Esophagus (tissue), 2 donors: ENCODE results near the gene PLIN4. TPM values are rescaled to one million over a fixed set of nuclear protein-coding genes. Genes with fewer than 3 reads are reported as not detected.
"Not testable (repeated sequence)": the region's sequence is repeated elsewhere in the genome, so short reads cannot be mapped to it uniquely, and the experiment has no call there.

ENCODE experiments used
- H3K27ac ChIP-seq, 2 donors: one replicate each; pipeline ENCODE4 v1.5.1; 2013; ENCODE audit warnings: low read depth in 2 of 2, mild to moderate bottlenecking in 2 of 2, inconsistent platforms in 1 of 2, low read length in 1 of 2, moderate library complexity in 1 of 2
- H3K27me3 ChIP-seq, 2 donors: one replicate each; pipeline ENCODE4 v1.6.1; 2013; ENCODE audit warnings: low read length in 2 of 2, control low read depth in 1 of 2, mild to moderate bottlenecking in 1 of 2; ENCODE audit not compliant: insufficient read depth in 2 of 2, control insufficient read depth in 1 of 2
- H3K36me3 ChIP-seq, 2 donors: one replicate each; pipeline ENCODE4 v1.6.1; 2013; ENCODE audit warnings: low read length in 1 of 2; ENCODE audit not compliant: control insufficient read depth in 2 of 2, insufficient read depth in 2 of 2
- H3K4me1 ChIP-seq, 2 donors: one replicate each; pipeline ENCODE4 v1.6.1; 2013; ENCODE audit warnings: low read length in 1 of 2; ENCODE audit not compliant: control insufficient read depth in 2 of 2, insufficient read depth in 2 of 2
- H3K4me3 ChIP-seq, 2 donors: one replicate each; pipeline ENCODE4 v1.5.1; 2013; ENCODE audit warnings: low read length in 2 of 2, mild to moderate bottlenecking in 2 of 2, low read depth in 1 of 2, moderate library complexity in 1 of 2
- H3K9me3 ChIP-seq, 2 donors: one replicate each; pipeline ENCODE4 v1.6.1; 2013; ENCODE audit warnings: mild to moderate bottlenecking in 2 of 2, low read depth in 1 of 2, low read length in 1 of 2, moderate library complexity in 1 of 2; ENCODE audit not compliant: control insufficient read depth in 2 of 2, insufficient read depth in 1 of 2
- WGBS, 2 donors: extraction: QIAGEN DNeasy Blood & Tissue Kit; methylation state at CpG; one replicate each; pipeline ENCODE4 v1.1.7; 2013; 5-methylcytosine and 5-hydroxymethylcytosine counted together
- polyA plus RNA-seq, 2 donors: library from polyadenylated mRNA; stranded (reverse); fragments of 200-250 nt; gene quantifications; one replicate each; pipeline ENCODE4 v1.2.3, GENCODE V29; 2013
- donor health status: healthy with polysubstance abuse.
- donor health status: Bipolar disorder and iron deficiency.

PLIN4 gene, protein sequence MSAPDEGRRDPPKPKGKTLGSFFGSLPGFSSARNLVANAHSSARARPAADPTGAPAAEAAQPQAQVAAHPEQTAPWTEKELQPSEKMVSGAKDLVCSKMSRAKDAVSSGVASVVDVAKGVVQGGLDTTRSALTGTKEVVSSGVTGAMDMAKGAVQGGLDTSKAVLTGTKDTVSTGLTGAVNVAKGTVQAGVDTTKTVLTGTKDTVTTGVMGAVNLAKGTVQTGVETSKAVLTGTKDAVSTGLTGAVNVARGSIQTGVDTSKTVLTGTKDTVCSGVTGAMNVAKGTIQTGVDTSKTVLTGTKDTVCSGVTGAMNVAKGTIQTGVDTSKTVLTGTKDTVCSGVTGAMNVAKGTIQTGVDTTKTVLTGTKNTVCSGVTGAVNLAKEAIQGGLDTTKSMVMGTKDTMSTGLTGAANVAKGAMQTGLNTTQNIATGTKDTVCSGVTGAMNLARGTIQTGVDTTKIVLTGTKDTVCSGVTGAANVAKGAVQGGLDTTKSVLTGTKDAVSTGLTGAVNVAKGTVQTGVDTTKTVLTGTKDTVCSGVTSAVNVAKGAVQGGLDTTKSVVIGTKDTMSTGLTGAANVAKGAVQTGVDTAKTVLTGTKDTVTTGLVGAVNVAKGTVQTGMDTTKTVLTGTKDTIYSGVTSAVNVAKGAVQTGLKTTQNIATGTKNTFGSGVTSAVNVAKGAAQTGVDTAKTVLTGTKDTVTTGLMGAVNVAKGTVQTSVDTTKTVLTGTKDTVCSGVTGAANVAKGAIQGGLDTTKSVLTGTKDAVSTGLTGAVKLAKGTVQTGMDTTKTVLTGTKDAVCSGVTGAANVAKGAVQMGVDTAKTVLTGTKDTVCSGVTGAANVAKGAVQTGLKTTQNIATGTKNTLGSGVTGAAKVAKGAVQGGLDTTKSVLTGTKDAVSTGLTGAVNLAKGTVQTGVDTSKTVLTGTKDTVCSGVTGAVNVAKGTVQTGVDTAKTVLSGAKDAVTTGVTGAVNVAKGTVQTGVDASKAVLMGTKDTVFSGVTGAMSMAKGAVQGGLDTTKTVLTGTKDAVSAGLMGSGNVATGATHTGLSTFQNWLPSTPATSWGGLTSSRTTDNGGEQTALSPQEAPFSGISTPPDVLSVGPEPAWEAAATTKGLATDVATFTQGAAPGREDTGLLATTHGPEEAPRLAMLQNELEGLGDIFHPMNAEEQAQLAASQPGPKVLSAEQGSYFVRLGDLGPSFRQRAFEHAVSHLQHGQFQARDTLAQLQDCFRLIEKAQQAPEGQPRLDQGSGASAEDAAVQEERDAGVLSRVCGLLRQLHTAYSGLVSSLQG (N-terminal part only)
- 1 to 10 TPM; 2.8 to 4.1 TPM for polyA plus RNA-seq

DNA sequence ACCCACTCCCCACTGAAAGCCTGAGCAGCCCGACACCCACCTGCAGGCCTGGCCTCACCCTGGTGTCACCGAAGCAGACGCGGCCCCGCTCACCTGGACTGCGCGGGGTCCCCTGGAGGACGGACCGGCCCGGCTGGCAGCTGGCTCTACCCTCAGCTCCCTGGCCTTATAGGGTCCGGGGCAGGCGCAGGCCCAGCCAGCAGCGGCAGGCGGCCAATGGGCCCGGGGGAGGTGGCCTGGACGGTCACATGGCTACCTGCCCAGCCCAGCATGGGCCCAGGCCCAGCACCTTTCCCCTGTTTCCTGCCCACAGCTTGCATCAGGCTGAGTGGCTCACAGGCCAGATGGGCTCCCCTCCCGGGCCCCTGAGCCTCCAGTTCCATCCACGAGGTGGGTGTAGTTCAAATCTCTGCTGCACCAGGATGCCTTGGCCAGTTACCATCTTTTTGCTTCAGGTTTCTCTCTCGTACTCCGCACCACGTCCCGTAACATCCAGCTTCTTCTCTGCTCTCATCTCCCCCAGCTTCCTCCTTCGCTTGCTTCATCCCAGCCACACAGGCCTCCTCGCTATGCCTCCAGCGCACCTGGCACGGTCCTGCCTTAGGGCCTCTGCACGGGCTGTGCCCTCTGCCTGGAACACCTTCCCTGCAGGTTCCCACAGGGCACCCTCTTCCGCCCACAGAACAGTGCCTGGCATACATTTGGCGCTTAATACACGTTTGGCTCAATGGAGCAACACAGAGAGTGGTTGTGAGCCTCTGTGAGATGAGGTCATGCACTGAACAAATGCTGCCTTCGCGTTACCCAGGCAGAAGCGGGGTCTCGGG lies at the start of gene PLIN4:
PLIN4 (minus strand) TSS at position 142 of the 827 bp plus-strand sequence. CDS start 214 bp downstream, outside the sequence.
- Histone ChIP-seq H3K4me3 (peak within 1 kb of the TSS; percentile 8 to 24), H3K36me3 (no peaks in the 10 kb centered on the region), H3K9me3 (no peaks in the 10 kb centered on the region), H3K27me3 (no peaks in the 10 kb centered on the region), H3K4me1 (peaks cover 8 to 12% of the 10 kb centered on the region in 2 donors), H3K27ac (peak within 1 kb of the TSS; percentile 45 to 90)
- WGBS, 2 donors: 44 to 56% methylated on average over 34 of the region's 34 CpGs

DNA sequence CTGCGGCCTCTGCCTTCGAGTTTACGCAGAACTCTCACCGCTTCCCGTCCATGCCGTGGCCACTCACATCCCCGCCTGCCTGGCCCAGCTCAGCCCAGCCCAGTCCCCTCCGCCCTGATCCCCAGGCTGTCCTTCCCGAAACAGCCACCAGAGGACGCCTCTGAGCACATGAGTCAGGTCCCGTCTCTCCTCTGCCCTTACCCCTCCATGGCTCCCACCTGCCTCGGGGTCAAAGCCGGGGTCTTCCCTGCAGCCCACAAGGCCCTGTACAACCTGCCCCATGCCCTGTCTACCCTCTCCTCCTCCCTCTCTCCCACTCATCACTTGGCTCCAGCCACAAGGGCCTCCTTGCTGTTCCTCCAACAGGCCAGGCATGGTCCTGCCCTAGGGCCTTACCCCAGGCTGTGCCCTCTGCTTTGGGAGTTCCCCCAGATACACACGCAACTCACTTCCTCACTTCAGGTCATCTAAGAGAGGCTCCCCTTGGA lies 49.3 kb upstream of the PLIN4 start:
- Histone ChIP-seq H3K36me3 (no peaks in the 10 kb centered on the region), H3K4me3 (no peak overlapping the region), H3K27me3 (no peaks in the 10 kb centered on the region), H3K4me1 (peaks cover 0 to 3% of the 10 kb centered on the region in 2 donors), H3K9me3 (no peaks in the 10 kb centered on the region), H3K27ac (no peak overlapping the region)
- 45 to 58% methylated on average over 14 of the region's 14 CpGs for WGBS, 2 donors

DNA sequence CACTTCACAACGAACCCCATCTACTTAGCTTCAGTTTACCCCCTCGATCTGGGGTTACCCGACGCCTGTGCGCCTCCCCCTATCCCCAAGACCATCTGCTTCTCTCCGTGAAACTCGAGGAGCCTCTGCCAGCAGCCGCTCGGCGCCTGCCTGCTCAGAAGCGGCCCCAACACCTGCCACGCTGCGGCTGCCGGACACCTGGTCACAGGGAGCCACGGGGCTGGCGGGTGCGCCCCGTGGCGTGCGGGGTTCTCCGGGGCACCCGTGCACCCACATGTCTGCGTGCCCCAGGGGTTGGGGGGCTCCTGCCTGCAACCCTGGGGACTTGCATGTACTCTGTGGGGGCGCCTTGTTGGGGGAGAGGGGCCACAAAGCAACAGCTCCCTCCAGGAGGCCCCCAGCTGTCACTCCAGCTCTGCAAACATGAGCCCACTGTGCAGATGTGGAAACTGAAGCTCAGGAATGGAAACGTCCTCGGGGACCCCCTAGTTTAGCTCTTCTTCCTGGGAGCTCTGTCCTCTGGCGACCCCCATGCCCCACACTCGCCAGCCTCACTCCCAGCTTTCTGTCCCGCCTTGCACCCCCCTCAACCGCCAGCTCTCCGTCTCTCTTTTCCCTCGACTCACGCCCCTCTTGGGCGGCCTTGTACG lies 48.2 kb upstream of the PLIN4 start:
- Histone ChIP-seq H3K4me3 (no peak overlapping the region), H3K9me3 (no peaks in the 10 kb centered on the region), H3K36me3 (no peaks in the 10 kb centered on the region), H3K4me1 (peaks cover 0 to 3% of the 10 kb centered on the region in 2 donors), H3K27me3 (no peaks in the 10 kb centered on the region), H3K27ac (no peak overlapping the region)
- WGBS, 2 donors: 86% methylated on average over 35 of the region's 35 CpGs

DNA sequence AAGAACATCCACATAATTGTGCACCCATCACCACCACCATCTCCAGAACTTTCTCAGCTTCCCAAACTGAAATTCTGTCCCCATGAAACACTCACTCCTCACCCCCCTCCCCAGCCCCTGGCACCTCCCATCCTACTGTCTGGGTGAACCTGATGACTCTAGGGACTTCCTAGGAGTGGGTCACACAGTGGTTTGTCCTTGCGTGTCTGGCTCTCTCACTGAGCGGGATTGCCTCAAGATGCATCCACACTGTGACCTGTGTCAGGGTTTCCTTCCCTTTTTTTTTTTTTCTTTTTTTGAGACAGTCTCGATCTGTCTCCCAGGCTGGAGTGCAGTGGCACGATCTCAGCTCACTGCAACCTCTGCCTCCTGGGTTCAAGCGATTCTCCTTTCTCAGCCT lies 45.3 kb upstream of the PLIN4 start:
- H3K4me3 ChIP-seq, H3K27me3 ChIP-seq, H3K36me3 ChIP-seq, H3K9me3 ChIP-seq, H3K4me1 ChIP-seq, H3K27ac ChIP-seq: not testable (repeated sequence)
- WGBS, 2 donors: 75 to 76% methylated on average over 5 of the region's 5 CpGs

DNA sequence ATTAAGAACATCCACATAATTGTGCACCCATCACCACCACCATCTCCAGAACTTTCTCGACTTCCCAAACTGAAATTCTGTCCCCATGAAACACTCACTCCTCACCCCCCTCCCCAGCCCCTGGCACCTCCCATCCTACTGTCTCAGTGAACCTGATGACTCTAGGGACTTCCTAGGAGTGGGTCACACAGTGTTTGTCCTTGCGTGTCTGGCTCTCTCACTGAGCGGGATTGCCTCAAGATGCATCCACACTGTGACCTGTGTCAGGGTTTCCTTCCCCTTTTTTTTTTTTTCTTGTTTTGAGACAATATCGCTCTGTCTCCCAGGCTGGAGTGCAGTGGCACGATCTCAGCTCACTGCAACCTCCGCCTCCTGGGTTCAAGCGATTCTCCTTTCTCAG lies 43.8 kb upstream of the PLIN4 start:
- not testable (repeated sequence) for H3K4me1 ChIP-seq, H3K27me3 ChIP-seq, H3K36me3 ChIP-seq, H3K4me3 ChIP-seq, H3K9me3 ChIP-seq, H3K27ac ChIP-seq
- WGBS, 2 donors: 72 to 73% methylated on average over 6 to 7 of the region's 7 CpGs

DNA sequence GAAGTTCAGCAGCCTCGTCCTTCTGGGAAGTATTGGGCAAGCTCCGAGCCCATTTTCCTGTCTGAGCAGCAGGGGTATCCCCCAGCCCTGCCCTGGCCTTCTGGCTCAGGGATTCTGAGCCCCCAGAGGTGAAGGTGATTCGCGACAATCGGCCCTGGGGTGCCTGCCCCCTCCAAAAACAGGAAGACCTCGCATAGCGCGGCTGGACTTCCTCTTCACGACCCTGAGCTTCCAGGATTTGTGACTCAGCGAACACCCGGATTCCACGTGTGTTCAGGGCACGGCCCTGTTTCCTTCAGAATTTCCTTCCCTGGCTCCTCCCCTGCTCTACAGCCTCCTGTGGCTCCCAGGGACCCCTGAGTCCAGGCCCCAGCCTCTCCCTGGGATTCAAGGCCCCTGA lies 41.3 kb upstream of the PLIN4 start, which contains the start of gene SEMA6B:
SEMA6B (minus strand) TSS at position 116 of the 400 bp plus-strand sequence. CDS start 1,227 bp downstream, outside the sequence.
- peak within 1 kb of the TSS; percentile 34 to 46 for H3K27ac ChIP-seq
- 62 to 77% methylated on average over 13 of the region's 13 CpGs for WGBS, 2 donors
- H3K4me3 ChIP-seq: peak within 1 kb of the TSS in 1 of 2 donors; percentile 27
- no peaks in the 10 kb centered on the region for H3K9me3 ChIP-seq
- H3K36me3 ChIP-seq: no peaks in the 10 kb centered on the region
- peaks cover 3 to 4% of the 10 kb centered on the region in 2 donors for H3K4me1 ChIP-seq
- H3K27me3 ChIP-seq: no peaks in the 10 kb centered on the region

DNA sequence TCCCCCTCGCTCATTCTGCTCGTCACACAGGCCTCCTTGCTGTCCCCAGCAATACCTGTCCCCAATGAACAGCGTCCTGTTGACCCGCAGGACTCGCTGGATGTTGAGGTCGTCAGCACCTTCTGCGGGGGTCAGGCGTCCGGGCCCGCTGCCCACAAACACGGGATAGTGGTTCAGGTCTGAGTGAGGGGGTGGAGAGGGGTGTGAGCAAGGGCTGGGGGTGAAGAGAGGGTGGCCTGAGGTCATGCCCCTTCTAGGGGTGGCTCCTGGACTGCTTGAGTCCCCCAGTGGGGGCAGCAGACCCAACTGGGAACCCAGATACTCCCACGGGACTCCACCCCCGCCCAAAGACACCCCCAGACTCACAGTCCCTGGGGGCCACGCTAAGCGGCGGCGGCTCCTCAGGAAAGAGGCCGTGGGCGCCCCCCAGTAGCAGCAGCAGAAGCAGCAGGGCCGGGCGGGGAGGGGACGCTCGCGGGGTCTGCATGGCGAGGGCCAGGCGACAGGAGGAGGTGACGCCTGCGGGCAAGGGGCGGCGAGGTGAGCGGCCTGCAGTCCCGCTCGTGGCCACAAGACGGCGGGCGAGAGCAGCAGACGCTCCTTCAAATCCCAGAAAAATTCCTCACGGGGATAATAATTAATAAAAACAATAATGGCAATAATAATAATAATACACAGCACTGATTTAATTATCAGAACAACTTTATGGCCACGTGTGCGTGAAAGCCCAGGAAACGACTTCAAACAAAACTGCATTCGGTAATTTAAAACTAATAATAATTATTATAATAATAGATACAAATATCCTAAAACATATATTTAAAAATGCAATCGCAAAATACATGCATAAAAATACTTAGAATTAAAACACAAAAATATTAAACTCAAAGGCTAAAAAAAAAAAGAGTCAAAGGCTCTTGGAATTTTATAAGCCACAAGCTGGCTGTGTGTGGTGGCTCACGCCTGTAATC lies 40.0 kb upstream of the PLIN4 start:
- Histone ChIP-seq H3K4me1 (peaks cover 3 to 4% of the 10 kb centered on the region in 2 donors), H3K36me3 (no peaks in the 10 kb centered on the region), H3K27ac (no peak overlapping the region), H3K4me3 (peak overlapping the region in 1 of 2 donors; percentile 22), H3K27me3 (no peaks in the 10 kb centered on the region), H3K9me3 (no peaks in the 10 kb centered on the region)
- 23 to 24% methylated on average over 40 to 44 of the region's 44 CpGs for WGBS, 2 donors
